ENCODE data around the gene TMEM119.

Gene TMEM119, protein sequence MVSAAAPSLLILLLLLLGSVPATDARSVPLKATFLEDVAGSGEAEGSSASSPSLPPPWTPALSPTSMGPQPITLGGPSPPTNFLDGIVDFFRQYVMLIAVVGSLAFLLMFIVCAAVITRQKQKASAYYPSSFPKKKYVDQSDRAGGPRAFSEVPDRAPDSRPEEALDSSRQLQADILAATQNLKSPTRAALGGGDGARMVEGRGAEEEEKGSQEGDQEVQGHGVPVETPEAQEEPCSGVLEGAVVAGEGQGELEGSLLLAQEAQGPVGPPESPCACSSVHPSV

DNA sequence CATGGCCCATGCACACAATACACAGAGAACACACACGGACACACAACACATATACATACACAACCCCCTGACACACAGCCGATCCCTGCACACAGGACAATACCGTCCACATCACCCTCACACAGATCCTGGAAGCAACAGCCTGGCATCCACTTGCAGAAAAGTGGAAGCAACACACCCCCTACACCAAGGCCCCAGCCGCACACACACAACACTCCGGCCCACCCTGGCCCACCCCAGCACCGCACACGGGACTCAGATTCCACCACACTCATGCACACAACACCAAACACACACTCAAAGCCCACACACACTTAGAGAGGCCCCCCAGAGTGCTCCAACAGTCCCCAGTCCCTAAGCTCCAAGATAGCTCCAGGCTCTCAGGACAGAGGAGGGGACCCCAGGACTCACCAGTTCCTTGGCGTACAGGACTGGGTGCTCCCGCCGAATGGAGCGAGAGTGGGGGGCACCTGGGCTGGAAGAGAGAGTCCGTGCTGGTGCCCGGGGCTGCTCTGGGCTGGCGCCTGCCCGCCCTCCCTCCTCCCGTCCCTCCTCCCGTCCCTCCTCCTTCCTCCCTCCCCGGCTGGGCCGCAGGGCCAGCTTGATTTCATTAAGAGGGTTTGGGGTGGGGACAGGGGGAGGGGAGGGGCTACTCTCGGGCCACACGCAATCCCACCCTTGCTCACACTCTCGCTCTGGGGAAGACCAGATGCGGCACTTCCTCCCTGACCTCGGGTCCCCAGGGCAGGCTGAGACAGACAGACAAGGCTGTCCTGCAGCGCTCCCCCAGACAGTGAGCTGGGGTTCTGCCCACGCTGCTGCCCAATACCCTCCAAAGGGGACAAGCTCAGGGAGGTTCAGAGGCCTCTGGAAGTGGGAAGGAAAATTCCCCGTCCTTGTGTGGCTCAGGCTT lies at the start of gene TMEM119:
Gene TMEM119, minus strand, starts transcription at position 526 of the 913 bp plus-strand sequence. CDS start 5,701 bp downstream, outside the sequence.
- ATAC-seq = peak; percentile 28
- H3K9me3 Mint-ChIP-seq = no peaks in the 10 kb centered on the region
- no peaks in the 10 kb centered on the region for H3K4me1 Mint-ChIP-seq
- H3K27ac Mint-ChIP-seq = peak within 1 kb of the TSS; percentile 3 to 5
- H3K4me3 Mint-ChIP-seq = no peak within 1 kb of the TSS
- no peak for DNase-seq
- no peaks in the 10 kb centered on the region for H3K27me3 Mint-ChIP-seq

DNA sequence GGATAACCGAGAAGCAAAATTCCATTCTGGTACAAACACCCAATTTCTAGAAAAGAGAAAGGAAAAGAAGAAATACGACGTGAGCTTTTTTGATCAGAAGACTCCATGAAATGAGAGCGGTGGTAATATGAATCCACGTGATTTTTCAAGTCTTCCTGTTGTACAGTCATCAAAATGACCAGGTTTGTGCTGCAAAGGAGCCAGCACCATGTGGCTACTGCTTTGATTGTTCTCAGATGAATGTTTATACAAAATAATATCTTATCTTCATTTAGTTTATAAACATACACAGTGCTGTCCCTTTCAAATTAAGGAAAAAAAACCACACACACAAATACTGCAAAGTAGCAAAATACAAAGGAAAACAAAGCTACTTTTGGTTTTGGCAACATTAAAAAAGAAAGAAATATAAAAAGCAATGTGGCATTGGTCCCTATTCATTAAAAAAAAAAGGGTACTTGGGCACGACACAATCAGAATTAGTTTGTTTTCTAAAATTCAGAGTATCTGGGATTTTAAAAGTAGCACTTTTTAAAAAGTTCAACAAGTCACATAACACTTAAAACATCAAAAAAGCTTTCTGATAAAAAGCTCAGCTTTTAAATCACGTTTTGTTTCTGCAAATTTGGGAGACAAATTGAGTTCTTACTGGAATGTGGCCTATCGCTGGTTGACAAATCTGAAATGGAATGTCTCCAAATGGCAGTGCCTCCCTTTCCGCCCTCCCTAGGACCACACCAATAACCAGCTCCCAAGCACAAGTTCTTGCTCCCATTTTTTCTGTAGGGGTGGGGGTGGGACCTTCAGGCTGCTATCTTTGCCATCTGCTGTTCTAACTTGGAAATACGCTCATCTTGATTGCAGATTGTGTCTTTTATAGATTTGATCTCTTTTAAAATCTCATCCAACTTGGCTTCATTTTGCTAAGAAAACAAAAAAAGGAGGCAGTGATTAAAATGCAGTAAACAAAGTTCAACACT lies 49.0 kb upstream of the TMEM119 start:
- Mint-ChIP-seq H3K4me3 (peak overlapping the region; percentile 60 to 71), H3K9me3 (no peaks in the 10 kb centered on the region), H3K4me1 (peaks cover 57% of the 10 kb centered on the region), H3K27ac (peak overlapping the region in 1 of 2 donors; percentile 92), H3K27me3 (no peaks in the 10 kb centered on the region)
- ATAC-seq (peak; percentile 67), DNase-seq (no peak)

GRCh38 chr12:108645686-108646599 lies 48.1 kb upstream of the TMEM119 start:
- ATAC-seq = peak; percentile 57
- Mint-ChIP-seq H3K9me3 (no peaks in the 10 kb centered on the region), H3K4me3 (peak overlapping the region; percentile 60 to 71)

DNA sequence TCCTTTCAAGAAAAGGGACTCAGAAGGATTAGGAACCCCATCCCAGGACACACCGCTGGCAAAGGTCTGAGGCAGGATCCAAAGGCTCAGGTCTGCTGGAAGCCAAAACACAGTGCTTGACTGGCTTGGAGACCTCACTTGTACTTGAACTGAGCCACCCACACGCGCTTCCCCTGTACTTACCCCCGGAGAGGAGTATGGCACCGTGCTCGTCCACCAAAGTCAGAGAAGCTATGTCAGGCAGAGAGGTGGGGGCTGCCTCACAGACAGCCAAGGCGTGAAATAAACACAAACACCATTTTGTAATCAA lies 46.9 kb upstream of the TMEM119 start:
- Mint-ChIP-seq H3K4me1 (peaks cover 74% of the 10 kb centered on the region), H3K27me3 (no peaks in the 10 kb centered on the region), H3K4me3 (no peak overlapping the region), H3K27ac (no peak overlapping the region), H3K9me3 (no peaks in the 10 kb centered on the region)
- ATAC-seq (no peak), DNase-seq (no peak)

More at GRCh38 chr12:108645686-108646599, 48.1 kb upstream of the TMEM119 start:
- Mint-ChIP-seq H3K27ac (peak overlapping the region; percentile 44 to 92), H3K4me1 (peaks cover 65% of the 10 kb centered on the region), H3K27me3 (no peaks in the 10 kb centered on the region)
- DNase-seq = no peak

- H3K9me3 Mint-ChIP-seq = no peaks in the 10 kb centered on the region
- no peaks in the 10 kb centered on the region for H3K27me3 Mint-ChIP-seq
- DNase-seq = no peak
- ATAC-seq = no peak
- peaks cover 73% of the 10 kb centered on the region for H3K4me1 Mint-ChIP-seq
- no peak overlapping the region for H3K27ac Mint-ChIP-seq
- H3K4me3 Mint-ChIP-seq = no peak overlapping the region
These were observed 46.3 kb upstream of the TMEM119 start for GRCh38 chr12:108643941-108644810.

GRCh38 chr12:108642899-108643654 lies 45.2 kb upstream of the TMEM119 start:
- H3K4me3 Mint-ChIP-seq = no peak overlapping the region
- ATAC-seq = no peak

DNA sequence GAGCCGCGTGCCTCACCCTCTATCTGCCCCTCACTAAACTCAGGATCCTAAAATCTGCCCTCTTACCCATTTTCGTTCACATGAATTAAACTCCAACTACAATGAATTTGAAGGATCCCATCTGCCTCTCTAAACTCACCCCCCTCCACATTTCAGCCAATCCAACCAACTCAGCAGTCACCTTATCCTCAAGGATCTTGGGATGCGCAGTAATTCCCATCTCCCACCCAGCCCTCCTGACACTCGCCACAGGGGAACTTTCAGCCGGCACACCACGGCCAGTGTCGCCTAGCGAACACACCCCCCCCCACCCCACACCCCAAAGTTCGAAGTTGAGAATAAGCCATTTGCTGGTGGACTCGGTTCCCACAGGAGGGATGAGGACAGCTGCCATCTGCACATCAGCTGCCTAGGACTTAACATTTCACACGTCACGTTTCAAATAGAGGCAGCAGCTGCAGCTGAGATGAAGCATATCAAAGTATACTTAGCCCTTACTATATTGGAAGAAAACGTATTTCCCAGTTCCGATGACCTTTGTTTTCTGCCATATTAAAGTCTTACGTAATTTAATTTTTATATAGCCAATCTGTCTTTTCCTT lies 44.5 kb upstream of the TMEM119 start:
- no peaks in the 10 kb centered on the region for H3K27me3 Mint-ChIP-seq
- ATAC-seq (no peak), DNase-seq (no peak)
- no peaks in the 10 kb centered on the region for H3K9me3 Mint-ChIP-seq
- H3K27ac Mint-ChIP-seq = peak overlapping the region in 1 of 2 donors; percentile 41
- H3K4me3 Mint-ChIP-seq = no peak overlapping the region
- peaks cover 57% of the 10 kb centered on the region for H3K4me1 Mint-ChIP-seq

More at GRCh38 chr12:108642899-108643654, 45.2 kb upstream of the TMEM119 start:
- no peak overlapping the region for H3K27ac Mint-ChIP-seq
- H3K27me3 Mint-ChIP-seq = no peaks in the 10 kb centered on the region
- no peak for DNase-seq
- H3K4me1 Mint-ChIP-seq = peaks cover 64% of the 10 kb centered on the region
- H3K9me3 Mint-ChIP-seq = no peaks in the 10 kb centered on the region

DNA sequence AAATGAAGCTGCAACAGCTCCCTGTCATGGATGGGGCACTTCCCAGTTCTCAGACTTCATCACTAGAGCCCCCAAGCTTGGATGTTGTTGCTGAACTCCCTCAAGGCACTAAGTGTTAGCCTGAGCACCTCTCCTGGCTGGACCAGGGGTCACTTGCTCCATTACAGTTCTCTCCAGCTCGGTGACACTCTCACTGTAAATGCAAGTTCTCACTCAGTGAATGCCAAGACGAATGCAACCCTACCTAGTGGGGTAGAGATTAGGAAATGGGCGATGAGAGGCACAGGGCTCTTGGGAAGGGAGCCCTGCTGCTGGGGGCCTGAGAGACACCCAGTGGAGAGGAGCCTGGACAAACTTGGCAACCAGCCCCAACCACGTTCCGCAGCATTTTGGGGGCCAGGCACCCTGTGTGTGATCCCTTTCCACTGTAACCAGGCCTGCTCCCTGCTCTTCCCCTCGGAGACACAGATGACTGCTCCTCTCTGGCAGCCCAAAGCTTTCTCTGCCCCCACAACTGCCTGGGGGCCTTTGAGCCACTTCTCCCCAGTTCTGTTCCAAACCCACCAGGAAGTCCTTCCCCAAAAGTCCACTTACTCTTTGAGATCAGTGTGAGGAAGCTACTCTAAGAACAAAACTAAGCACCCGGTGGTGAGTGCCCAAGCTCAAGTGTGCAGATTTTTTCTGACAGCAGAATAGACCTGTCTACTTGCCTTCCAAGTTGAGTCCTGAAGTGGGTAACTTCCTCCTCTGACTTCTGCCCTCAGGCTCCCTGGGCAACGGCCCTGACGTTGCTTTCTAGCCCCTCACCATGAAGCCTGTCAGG lies 43.8 kb upstream of the TMEM119 start:
- ATAC-seq (no peak), DNase-seq (no peak)
- no peaks in the 10 kb centered on the region for H3K9me3 Mint-ChIP-seq
- peak overlapping the region; percentile 41 to 84 for H3K27ac Mint-ChIP-seq
- H3K27me3 Mint-ChIP-seq = no peaks in the 10 kb centered on the region
- no peak overlapping the region for H3K4me3 Mint-ChIP-seq
- peaks cover 53% of the 10 kb centered on the region for H3K4me1 Mint-ChIP-seq

GRCh38 chr12:108640802-108641445 lies 43.0 kb upstream of the TMEM119 start:
- DNase-seq (no peak), ATAC-seq (no peak)
- Mint-ChIP-seq H3K4me1 (peaks cover 51% of the 10 kb centered on the region), H3K9me3 (no peaks in the 10 kb centered on the region), H3K4me3 (no peak overlapping the region), H3K27me3 (no peaks in the 10 kb centered on the region), H3K27ac (no peak overlapping the region)

DNA sequence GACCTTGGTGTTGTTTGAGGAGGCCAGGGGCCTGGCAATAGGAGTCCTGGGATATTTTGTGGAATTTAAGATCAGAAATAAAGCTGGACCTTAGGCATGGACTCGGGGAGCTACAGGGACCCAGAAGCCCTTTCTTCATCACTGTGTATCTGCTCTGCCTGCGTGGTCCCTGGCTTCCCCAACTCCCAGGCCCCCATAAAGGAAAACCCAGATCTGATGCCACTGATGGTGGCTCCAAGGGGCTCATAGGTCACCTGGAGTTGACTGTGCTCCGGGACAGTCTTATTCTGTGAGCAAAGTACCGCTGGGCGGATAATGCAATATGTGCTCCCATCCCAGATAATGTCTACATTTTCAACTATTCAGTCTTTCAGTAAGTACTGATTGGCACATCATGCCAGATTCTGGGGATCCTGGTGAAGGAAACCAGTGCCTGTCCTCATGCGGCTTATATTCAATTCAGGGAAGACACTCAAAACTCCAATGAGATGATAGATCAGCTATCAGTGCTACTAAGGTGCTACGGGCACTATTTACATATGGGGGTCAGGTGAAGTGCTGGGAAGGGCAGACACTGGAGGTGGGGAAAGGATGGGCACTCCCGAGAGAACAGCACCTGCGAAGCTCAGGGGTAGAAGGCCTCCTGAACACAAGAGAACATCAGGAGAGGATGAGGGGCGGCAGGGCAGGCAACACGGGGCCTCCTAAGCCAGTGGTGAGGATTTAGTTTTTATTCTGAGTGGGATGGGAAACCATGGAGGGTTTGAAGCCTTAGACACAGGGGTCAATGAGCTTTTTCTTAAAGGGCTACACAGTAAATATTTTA lies 41.3 kb upstream of the TMEM119 start:
- DNase-seq (no peak), ATAC-seq (no peak)
- Mint-ChIP-seq H3K4me1 (peaks cover 55% of the 10 kb centered on the region), H3K9me3 (no peaks in the 10 kb centered on the region), H3K27ac (no peak overlapping the region), H3K4me3 (no peak overlapping the region), H3K27me3 (no peaks in the 10 kb centered on the region)

DNA sequence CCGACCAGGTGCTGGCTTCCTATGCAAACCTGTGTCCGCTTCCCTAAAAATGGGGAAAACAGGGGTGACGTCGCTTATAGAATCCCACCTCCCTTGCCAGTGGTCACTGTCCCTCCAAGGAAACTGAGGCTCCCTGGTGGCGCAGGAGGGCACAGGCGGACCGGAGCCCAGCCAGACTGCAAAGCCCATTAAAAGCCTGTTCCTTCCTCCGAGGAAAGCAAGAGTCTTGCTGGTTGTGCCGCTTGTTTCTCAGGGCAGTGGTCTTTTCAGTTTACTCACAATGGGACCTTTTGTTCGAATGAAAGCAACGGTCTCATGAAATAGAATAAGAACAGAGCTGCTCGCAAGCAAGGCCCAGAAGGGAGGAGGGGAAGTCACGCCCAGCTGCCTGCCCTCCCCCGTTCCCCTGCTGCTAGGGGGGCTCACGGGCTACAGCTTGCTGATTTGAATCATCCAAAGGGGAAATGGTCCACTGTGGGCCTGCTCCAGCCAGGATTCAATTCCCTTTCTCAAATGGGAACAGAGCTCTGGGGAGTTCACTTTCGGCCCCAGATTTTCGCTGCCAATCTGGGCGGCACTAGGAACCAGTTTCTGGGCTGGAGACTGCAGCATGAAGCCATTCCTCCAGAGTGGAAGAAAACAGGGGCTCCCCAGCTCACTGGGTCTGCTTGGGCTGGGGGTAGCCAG lies 40.4 kb upstream of the TMEM119 start:
- no peak overlapping the region for H3K27ac Mint-ChIP-seq

More for the DNA sequence above, 40.4 kb upstream of the TMEM119 start:
- DNase-seq = no peak
- Mint-ChIP-seq H3K9me3 (no peaks in the 10 kb centered on the region), H3K4me1 (peaks cover 59% of the 10 kb centered on the region), H3K4me3 (no peak overlapping the region), H3K27me3 (no peaks in the 10 kb centered on the region)
- ATAC-seq = no peak
